LHCN-M2 (cell line): ENCODE data around the gene DIAPH2. TPM values are rescaled to one million over a fixed set of nuclear protein-coding genes. Genes with fewer than 3 reads are reported as not detected.

Source experiments
- DNase-seq: peaks from one replicate; pipeline ENCODE4 v3.0.0-alpha.2; 2012; ENCODE audit warnings: low read depth
- total RNA-seq: library from RNA; depleted of rRNA; stranded (reverse); fragments of >200 nt; gene quantifications from 2 replicates; pipeline ENCODE4 v1.2.3, GENCODE V29; 2014

The DIAPH2 gene
- total RNA-seq, 1 experiment from 2014 or later = 15.1 TPM

DNA sequence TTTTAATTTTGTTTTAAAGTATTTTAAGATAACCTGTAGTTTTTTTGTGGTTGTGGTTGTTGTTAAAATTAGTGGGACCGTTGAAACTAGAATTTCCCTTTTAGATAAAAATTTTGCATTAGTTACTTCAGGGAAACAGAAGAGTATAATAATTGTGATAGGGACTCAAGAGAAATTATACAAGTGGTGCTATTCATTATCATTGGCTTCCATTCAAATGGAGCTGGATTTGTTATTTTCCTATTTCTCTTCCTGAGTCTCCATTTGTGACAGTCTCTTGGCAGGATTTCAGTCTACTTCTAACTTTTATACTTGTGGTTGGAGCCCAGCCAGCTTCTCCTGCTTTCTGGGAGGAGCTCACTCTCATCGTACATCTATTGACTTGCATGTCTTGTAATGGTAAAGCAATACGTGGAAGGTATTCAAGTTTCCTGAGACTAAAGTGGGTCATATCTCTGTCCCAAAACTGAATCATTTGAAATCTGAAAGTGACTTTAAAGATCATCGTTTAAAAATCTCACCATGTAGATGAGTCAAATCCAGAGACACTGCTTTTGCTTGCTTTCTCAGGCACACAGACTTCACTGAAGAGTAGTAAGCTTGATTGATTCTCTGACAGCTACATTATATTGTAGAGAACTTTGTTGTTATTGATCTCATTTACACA is 354.9 kb downstream of the DIAPH2 start:
- peak; percentile 37 for DNase-seq

DNA sequence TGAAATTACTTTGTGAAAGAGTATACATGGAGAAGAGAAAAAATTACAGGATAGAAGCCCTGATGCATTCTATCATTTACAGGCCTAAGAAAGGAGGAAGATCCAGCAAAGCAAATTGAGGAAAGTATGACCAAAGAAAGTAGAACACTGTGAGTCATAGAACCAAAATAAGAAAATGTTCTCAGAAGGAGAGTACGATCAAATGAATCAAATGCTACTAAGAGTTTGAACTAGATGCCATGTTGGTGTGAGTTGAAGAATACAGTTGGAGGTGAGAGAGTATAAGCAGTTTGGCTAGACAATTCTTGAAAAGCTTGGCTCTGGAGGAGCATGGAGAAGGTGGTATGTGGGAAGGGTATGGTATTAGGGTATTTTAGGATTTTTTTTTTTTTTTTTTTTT is 360.8 kb downstream of the DIAPH2 start:
- peak; percentile 19 for DNase-seq

DNA sequence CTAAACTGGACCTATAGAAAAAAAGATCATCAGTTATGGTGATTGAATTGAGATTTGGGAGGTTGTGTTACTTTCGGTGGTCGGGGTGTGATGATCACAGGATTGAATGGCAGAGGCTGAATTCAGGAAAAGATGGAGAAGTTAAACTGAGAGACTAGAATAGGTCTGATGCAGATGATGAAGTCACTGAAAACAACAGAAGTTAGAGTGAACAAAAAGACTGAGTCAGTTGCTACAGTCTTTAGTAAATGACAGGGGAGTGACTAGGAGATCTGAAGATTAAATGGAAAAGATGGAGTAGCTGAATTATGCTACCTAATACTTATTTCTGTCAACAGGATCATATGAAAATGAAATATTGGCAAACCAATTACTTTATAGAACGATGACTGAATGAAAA is 362.2 kb downstream of the DIAPH2 start:
- no peak for DNase-seq

DNA sequence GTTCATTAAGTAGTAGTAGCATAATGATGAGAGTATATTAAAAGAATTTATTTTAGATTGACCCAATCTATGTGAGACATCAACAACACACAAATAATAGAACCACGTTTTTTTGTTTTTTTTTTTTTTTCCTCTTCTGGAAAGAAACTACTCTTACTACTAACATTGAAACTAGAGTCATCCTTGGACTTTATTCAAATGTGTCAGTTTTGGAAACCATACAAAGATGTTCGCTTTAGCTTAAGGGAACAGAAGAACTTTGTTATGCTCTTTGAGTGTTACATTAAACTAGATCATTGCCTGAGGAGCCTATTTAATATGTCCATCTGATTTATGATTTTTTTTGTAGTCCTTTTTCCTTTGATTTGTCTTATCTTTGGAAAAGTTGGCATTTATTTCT is 365.8 kb downstream of the DIAPH2 start:
- no peak for DNase-seq

GRCh38 chrX:97057349-97057909 is 372.8 kb downstream of the DIAPH2 start:
- no peak for DNase-seq

DNA sequence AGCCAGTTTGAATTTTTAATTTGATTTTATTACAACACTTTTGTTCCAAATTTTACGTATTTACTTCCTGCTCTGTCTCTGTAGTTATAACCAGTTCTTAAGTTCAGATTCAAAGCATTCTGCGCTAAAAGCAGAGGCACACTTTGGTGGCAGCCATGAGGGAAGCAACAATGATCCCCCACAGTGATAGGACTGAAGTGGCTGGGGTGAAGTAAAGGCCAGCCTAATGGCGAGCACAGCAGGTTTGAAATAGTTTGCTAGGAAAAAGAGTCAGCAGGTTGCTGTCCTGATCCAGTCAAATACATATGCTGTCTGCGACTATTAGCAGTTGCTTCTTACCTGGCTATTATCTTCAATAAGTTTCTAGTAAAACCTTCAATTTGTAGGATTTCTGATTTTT is 375.4 kb downstream of the DIAPH2 start:
- DNase-seq = no peak

- no peak for DNase-seq
Measured at GRCh38 chrX:97065066-97065465, 380.4 kb downstream of the DIAPH2 start.

- DNase-seq = no peak
Measured at GRCh38 chrX:97065973-97066372, 381.3 kb downstream of the DIAPH2 start.

DNA sequence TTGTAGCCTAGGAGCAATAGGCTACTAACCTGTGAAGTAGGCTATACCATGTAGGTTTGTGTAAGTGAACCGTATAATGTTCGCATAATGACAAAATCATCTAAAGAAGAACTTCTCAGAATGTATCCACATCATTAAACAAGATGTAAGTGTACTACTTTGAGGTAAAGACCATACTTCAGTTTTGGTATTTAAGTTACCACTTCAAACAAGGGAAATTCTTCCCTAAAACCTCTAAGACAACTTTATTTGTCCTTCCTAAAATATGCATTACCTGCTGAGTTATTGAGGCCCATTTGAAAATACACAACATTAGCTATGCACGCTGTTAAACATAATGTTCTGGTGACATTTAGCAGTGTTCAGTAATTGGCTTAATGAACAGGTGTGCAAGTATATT is 381.7 kb downstream of the DIAPH2 start:
- no peak for DNase-seq

DNA sequence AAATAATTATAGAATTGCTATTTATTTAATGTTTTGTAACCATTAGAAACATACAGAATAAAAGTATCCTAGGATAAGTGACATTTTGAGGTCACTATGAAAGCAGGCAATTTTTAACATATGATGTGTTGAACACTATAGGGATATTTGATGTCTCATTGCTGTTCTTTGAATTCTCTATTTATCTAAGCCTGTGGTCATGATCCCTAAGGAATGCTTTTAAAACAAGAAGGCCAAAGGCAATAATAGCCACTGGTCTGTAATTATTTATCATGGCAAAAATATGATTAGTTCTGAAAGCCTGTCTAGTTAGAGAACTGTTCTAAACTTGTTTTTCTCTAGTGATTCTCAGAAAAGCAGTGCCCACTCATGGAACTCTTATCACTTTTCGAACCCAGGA is 385.7 kb downstream of the DIAPH2 start:
- DNase-seq = peak; percentile 21

- DNase-seq = no peak
Measured at GRCh38 chrX:97074400-97074799, 389.8 kb downstream of the DIAPH2 start.

DNA sequence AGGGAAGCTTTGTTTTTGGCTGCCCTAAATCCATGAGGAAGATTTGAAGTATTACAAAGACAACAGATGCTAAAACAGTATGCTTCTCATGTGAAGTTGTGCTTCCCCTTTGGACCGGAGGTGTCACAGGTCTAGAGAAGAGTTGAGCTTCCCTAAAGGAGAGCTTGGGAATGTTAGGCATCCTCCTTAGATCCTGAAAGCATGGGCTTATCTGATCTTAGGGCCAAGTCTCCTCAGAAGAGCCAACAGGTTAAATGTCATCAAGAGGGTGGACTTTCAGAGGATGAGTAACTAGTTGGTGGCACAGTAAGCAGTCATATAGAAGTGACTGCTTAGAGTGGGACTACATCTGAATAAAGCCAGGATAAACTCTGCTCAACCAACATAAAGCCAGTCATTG is 404.5 kb downstream of the DIAPH2 start:
- DNase-seq = no peak

DNA sequence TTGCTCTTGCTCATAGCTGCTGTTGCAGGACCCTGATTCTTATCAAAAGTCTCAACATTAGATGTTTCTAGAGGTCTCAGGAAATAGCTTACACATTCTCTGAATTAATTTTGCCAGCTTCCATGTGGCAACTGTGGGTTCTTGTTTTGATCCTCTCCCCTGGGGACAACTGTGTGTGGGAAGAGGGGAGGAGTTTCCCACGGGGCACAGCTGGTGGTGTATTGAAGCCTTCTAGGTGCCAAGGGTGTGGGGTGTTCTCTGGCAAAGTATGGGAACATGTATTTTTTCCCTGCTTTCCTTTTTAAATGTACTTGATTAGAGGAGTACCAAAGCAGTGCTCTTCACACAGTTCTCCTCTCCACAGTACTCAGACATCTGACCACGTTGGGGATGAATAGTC is 411.7 kb downstream of the DIAPH2 start:
- DNase-seq = peak; percentile 12

DNA sequence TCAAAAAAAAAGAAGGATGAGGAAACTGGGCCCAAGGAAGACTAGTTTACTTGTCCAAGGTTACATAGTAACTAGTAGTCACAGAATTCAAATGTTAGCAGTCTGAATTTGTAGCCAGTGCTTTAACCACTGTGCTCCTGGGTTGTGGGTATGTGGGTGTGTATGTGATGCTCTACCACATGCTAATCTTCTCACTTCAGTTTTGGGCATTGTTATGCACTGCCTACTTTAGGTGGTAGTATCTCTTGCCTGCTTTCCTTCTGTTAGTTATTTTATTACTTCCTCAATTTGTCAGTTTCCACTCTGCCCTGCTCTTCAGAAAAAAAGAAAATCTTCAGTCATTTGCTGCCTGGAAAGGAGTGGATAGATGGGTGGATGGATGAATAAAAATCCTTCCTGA is 418.3 kb downstream of the DIAPH2 start:
- no peak for DNase-seq

DNA sequence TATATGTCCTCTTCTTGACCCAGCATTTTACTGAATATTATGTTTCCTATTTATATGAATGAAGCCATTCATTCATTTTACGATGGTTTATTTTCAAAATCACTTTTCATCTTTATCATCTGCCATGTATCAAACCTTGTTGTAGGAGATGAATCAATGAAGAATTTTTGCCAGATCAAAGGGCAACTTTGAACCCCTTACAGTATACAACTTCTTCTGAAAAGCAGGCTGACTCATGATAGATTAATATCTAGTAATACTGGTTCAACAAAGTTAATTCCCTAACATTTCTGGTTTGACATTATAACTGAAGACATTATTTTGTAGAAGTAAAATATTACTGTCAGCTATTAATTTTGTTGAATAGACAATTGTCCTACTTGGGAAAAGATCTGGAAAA is 425.1 kb downstream of the DIAPH2 start:
- no peak for DNase-seq

GRCh38 chrX:97117572-97117971 is 432.9 kb downstream of the DIAPH2 start:
- no peak for DNase-seq

- DNase-seq = no peak
Measured at GRCh38 chrX:97119474-97120109, 434.9 kb downstream of the DIAPH2 start.

DNA sequence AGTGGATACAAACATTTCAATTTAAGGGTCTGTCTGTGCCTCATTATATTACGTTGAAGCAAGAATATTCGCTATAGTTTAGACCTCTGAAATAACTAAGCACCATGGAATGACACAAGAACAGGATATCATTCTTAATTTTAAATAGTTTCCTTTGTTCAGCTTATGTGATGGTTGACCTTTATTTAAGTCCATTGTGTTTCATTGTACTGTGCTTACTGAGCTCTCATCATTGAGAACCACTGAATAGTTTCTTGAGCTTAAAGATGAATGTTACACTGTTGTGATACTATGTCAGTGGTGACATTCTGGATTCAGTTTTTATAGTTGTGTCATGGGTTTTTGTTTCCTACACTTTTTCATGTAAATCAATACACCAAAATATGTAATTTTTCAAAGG is 438.4 kb downstream of the DIAPH2 start:
- no peak for DNase-seq

GRCh38 chrX:97126020-97126419 is 441.4 kb downstream of the DIAPH2 start:
- DNase-seq = peak; percentile 26

GRCh38 chrX:97132664-97133415 is 448.2 kb downstream of the DIAPH2 start:
- peak; percentile 27 for DNase-seq

GRCh38 chrX:97145934-97146333 is 461.3 kb downstream of the DIAPH2 start:
- DNase-seq = no peak

DNA sequence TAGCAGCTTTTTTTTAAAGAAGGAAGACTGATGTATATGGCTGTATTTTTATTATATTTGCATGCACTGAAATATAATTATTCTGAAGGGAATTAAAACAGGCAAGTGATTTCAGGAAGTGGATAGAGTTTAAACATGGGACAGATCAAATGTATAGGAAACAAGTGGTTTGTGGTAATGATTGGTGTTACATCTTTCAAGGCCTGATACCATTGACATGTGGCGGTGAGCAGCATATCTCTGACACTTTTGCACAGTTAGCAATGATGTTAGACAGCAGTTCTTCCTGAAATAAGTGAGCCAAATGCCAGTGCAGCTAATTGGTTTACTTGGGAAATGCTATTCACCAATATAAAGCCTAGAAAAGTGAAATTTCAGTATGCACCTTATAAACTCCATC is 471.2 kb downstream of the DIAPH2 start:
- no peak for DNase-seq

GRCh38 chrX:97158269-97158668 is 473.6 kb downstream of the DIAPH2 start:
- peak; percentile 8 for DNase-seq
